Fibroblast of pulmonary artery (primary cell): ENCODE measurements around the gene ZNF606.
"Not testable (repeated sequence)": the region's sequence is repeated elsewhere in the genome, so short reads cannot be mapped to it uniquely, and the experiment has no call there.

Source experiments
- DNase-seq: peaks from one replicate; pipeline ENCODE4 v3.0.0-alpha.2; 2010; ENCODE audit warnings: low read depth
- H3K4me3 ChIP-seq: replicated peaks from 2 replicates; pipeline ENCODE4 v1.5.1; 2011; ENCODE audit warnings: low read depth, mild to moderate bottlenecking, control low read depth, low read length, moderate library complexity
- CTCF ChIP-seq: IDR thresholded peaks from 2 replicates; pipeline ENCODE4 v1.5.1; 2011; ENCODE audit warnings: mild to moderate bottlenecking, control low read depth, low read length, inconsistent platforms; ENCODE audit errors: missing control alignments

Gene ZNF606

GRCh38 chr19:58014141-58014540, 11.5 kb upstream of the ZNF606 start:
- no peak overlapping the region for H3K4me3 ChIP-seq
- DNase-seq: no peak
- no peak for TF ChIP-seq CTCF

GRCh38 chr19:58010507-58010906, 7.9 kb upstream of the ZNF606 start:
- no peak overlapping the region for H3K4me3 ChIP-seq
- TF ChIP-seq CTCF: no peak

GRCh38 chr19:58009666-58010301, 7.2 kb upstream of the ZNF606 start:
- H3K4me3 ChIP-seq: peak overlapping the region; percentile 49
- DNase-seq: peak; percentile 86
- TF ChIP-seq CTCF: no peak

More at GRCh38 chr19:58010507-58010906, 7.9 kb upstream of the ZNF606 start:
- DNase-seq: no peak

- peak overlapping the region; percentile 49 for H3K4me3 ChIP-seq
Measured at GRCh38 chr19:58009301-58009665, 6.7 kb upstream of the ZNF606 start.

GRCh38 chr19:58008877-58009276, 6.3 kb upstream of the ZNF606 start:
- DNase-seq, H3K4me3 ChIP-seq: not testable (repeated sequence)

More at GRCh38 chr19:58009301-58009665, 6.7 kb upstream of the ZNF606 start:
- DNase-seq: no peak
- TF ChIP-seq CTCF: no peak

- no peak for TF ChIP-seq CTCF
- no peak overlapping the region for H3K4me3 ChIP-seq
Measured at GRCh38 chr19:58007285-58007684, 4.7 kb upstream of the ZNF606 start.

GRCh38 chr19:58003174-58003828, 681 bp upstream of the ZNF606 start:
- DNase-seq: no peak
- peak overlapping the region; percentile 87 for H3K4me3 ChIP-seq
- no peak for TF ChIP-seq CTCF

More at GRCh38 chr19:58007285-58007684, 4.7 kb upstream of the ZNF606 start:
- peak; percentile 7 for DNase-seq
